Cardiac fibroblast (primary cell): ENCODE results near the gene TDRD1.

Experiments
- DNase-seq, 2 donors: peaks; one replicate each; pipeline versions ENCODE4 v3.0.0 to v3.0.0-alpha.2; 2010; ENCODE audit warnings: low read depth in 2 of 2
- H3K4me3 ChIP-seq, 2 donors: replicated peaks in 1 of 2; 1 replicate in 1 of 2; 2 replicates in 1 of 2; pipeline ENCODE4 v1.5.1; 2011; ENCODE audit warnings: low read depth in 2 of 2, low read length in 2 of 2, mild to moderate bottlenecking in 2 of 2, moderate library complexity in 1 of 2
- CTCF ChIP-seq: IDR thresholded peaks from one replicate; pipeline ENCODE4 v1.5.1; 2011; ENCODE audit warnings: low read depth, mild to moderate bottlenecking, low read length, inconsistent platforms

TDRD1 gene

GRCh38 chr10:114166494-114166893 is 12.7 kb upstream of the TDRD1 start:
- TF ChIP-seq CTCF: no peak
- no peak overlapping the region for H3K4me3 ChIP-seq
- DNase-seq: no peak

DNA sequence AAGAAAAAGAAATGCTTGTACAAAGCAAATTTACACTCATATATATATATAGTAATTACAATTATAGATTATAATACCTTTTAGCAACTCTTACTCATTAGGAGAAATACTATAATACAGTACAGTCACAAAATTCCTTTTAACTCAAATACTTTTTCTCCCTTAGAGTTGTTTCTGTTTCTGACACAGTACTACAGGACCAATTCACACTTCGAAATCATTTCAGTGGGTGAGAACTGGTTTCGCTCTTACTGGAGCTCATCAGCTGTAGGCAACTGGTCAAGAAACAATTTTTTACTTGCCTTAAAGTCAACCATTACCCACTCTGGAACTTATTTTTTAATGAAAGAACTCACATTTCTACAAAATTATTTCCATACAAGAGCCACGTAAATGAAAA is 11.2 kb upstream of the TDRD1 start:
- no peak overlapping the region for H3K4me3 ChIP-seq
- no peak for TF ChIP-seq CTCF
- DNase-seq: no peak

DNA sequence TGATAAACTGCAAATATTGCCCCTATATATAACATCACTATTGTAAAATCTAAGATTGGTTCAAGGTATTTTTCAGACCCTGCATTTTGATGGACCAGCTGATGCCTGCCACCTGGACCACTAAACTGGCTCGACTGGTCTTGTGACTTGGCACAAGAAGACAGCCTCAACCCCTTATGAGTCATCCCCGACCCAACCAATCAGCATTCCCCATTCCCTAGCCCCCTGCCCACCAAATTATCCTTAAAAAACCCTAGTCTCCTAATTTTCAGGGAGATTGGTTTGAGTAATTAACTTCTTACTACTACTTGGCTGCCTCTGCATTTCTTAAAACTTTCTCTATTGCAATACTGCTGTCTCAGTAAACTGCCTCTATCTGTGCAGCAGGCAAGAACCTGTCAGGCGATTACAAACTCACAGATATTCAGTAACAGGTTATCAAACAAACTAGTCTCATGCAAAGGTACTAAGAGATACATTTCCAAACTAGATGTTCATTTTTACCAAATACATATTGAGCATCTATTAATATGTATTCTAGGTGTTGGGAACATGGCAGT is 10.6 kb upstream of the TDRD1 start:
- TF ChIP-seq CTCF: no peak
- DNase-seq: no peak
- no peak overlapping the region for H3K4me3 ChIP-seq

DNA sequence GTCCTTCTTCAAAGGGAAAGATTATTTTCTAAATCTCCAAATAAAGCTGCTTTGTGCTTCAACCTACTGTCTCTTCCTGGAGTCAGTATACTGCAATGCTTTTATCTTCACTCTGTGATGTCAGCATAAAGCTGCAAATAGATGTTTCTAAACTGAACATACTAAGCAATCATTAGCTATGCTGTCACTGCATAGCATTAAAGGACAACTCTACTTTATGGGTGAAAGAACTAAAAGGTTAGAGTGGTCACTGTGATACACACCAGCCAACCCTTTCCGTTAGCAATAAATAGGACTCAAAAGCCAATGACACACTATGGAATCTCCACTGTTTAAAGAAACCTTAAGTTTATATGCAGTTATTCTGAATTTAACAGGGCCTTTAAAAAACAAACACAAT is 6.9 kb upstream of the TDRD1 start:
- H3K4me3 ChIP-seq: peak overlapping the region in 1 of 2 donors; percentile 100
- TF ChIP-seq CTCF: no peak
- DNase-seq: peak; percentile 27 to 28

DNA sequence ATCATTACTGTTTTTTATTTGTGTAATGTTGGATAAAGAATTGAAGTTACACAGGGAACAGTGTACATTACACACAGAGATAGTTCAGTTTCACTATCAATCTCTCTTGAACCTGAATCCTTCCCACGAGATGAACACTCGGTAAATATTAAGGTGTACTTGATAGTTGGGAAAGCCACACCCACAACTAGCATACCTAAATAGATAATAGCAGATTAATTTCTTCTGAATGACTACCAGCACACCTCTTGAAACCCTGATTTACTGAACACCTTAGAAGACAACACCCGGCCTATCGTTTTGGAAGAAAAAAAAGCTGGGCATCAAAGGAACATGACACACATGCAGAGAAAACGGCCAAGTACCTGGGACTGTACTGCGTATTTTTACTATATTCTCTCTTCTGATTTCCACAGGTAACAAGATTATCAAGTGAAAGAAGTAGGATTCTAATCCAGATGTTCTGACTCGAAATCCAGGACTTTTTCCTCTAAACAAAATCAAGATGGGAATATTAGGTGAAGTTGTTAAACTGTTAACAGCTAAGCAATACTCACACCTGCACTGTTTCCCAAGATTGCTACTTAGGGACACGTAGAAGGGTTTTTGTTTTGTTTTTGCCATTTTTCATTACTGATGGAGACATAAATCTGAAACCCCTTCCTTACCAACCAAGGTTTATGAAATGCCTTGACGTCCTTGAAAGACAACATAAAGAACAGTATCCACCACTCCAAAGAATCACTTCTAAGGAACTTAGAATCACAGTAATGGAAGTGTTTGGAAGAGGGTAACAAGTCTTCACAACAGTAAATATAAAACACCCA is 6.2 kb upstream of the TDRD1 start:
- TF ChIP-seq CTCF: no peak
- H3K4me3 ChIP-seq: peak overlapping the region; percentile 100
- DNase-seq: peak; percentile 1 to 18

DNA sequence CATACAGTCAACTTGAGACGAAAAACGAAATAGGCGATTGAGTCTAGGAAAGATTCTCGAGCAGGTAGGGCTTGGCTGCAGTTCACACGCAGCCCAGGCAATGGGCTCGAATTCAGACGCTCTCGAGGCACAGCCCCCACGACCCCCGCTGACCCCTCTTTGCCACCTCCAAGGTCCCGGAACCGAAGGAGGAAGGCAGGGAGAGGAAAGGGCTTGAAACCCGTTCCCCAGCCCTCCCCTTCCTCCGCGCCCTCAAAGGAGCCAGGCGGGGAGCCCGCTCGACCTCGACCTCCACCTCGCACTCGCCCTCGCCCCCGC is 5.6 kb upstream of the TDRD1 start:
- H3K4me3 ChIP-seq: peak overlapping the region; percentile 100
- DNase-seq: peak in 1 of 2 donors; percentile 1
- no peak for TF ChIP-seq CTCF
